ENCODE data around the gene DUOX1. TPM values are rescaled to one million over a fixed set of nuclear protein-coding genes. Genes with fewer than 3 reads are reported as not detected.

DUOX1 gene
- total RNA-seq, 4 donors from 2014 or later, result 0.33 to 1.7 (median 0.61) TPM

- no peak for DNase-seq (ENCODE audit: extremely low spot score)
- intact Hi-C loops (cut with DNase I), result no loop called here
- peaks cover 14 to 23% (median 20%) of the 10 kb centered on the region in 4 donors for H3K4me1 ChIP-seq
- H3K36me3 ChIP-seq, result no peaks in the 10 kb centered on the region
- peaks cover 7 to 91% (median 27%) of the 10 kb centered on the region in 4 donors for H3K27me3 ChIP-seq
- no peak overlapping the region for H3K27ac ChIP-seq (replicated peaks in 1 of 4)
- H3K4me3 ChIP-seq, result no peak overlapping the region
- TF ChIP-seq POLR2A (IDR thresholded peaks at IDR 0.05; ENCODE audit: low read depth), result no peak
- TF ChIP-seq EP300 (IDR thresholded peaks at IDR 0.05), result no peak
- no peak for TF ChIP-seq POLR2AphosphoS5 (IDR thresholded peaks at IDR 0.05)
- no peak for TF ChIP-seq CTCF (IDR thresholded peaks at IDR 0.05)
- WGBS, result 69% methylated on average over 3 of the region's 3 CpGs
- no peaks in the 10 kb centered on the region for H3K9me3 ChIP-seq
Observed at GRCh38 chr15:45121020-45121419, 8.8 kb upstream of the DUOX1 start.

GRCh38 chr15:45121706-45122417 is 7.9 kb upstream of the DUOX1 start:
- H3K9me3 ChIP-seq, result no peaks in the 10 kb centered on the region
- DNase-seq (ENCODE audit: extremely low spot score), result no peak
- H3K4me3 ChIP-seq, result no peak overlapping the region
- no peak overlapping the region for H3K27ac ChIP-seq (replicated peaks in 1 of 4)
- H3K4me1 ChIP-seq, result peaks cover 9 to 14% (median 12%) of the 10 kb centered on the region in 4 donors
- intact Hi-C loops (cut with DNase I), result no loop called here
- peaks cover 4 to 91% (median 18%) of the 10 kb centered on the region in 4 donors for H3K27me3 ChIP-seq
- 61% methylated on average over 8 of the region's 9 CpGs for WGBS
- H3K36me3 ChIP-seq, result no peaks in the 10 kb centered on the region
- TF ChIP-seq POLR2A (IDR thresholded peaks at IDR 0.05; ENCODE audit: low read depth) (no peak), POLR2AphosphoS5 (IDR thresholded peaks at IDR 0.05) (no peak), CTCF (IDR thresholded peaks at IDR 0.05) (no peak), EP300 (IDR thresholded peaks at IDR 0.05) (no peak)

- H3K9me3 ChIP-seq, result no peaks in the 10 kb centered on the region
- peaks cover 2 to 6% (median 3%) of the 10 kb centered on the region in 4 donors for H3K4me1 ChIP-seq
- WGBS, result 79% methylated on average over 7 of the region's 7 CpGs
- H3K4me3 ChIP-seq, result no peak overlapping the region
- H3K27me3 ChIP-seq, result peaks cover 0 to 88% (median 10%) of the 10 kb centered on the region in 4 donors
- intact Hi-C loops (cut with DNase I), result no loop called here
- DNase-seq (ENCODE audit: extremely low spot score), result no peak
- no peaks in the 10 kb centered on the region for H3K36me3 ChIP-seq
- H3K27ac ChIP-seq (replicated peaks in 1 of 4), result no peak overlapping the region
- TF ChIP-seq CTCF (IDR thresholded peaks at IDR 0.05), result no peak
- no peak for TF ChIP-seq EP300 (IDR thresholded peaks at IDR 0.05)
- TF ChIP-seq POLR2A (IDR thresholded peaks at IDR 0.05; ENCODE audit: low read depth), result no peak
- TF ChIP-seq POLR2AphosphoS5 (IDR thresholded peaks at IDR 0.05), result no peak
Observed at GRCh38 chr15:45122719-45123118, 7.1 kb upstream of the DUOX1 start.

GRCh38 chr15:45123397-45123796 is 6.4 kb upstream of the DUOX1 start:
- DNase-seq (ENCODE audit: extremely low spot score), result no peak
- H3K27me3 ChIP-seq, result peaks cover 0 to 88% (median 10%) of the 10 kb centered on the region in 4 donors
- no peaks in the 10 kb centered on the region for H3K9me3 ChIP-seq
- intact Hi-C loops (cut with DNase I), result no loop called here
- no peak overlapping the region for H3K4me3 ChIP-seq
- H3K4me1 ChIP-seq, result no peaks in the 10 kb centered on the region
- no peaks in the 10 kb centered on the region for H3K36me3 ChIP-seq
- no peak for TF ChIP-seq POLR2AphosphoS5 (IDR thresholded peaks at IDR 0.05)
- no peak for TF ChIP-seq CTCF (IDR thresholded peaks at IDR 0.05)
- no peak for TF ChIP-seq POLR2A (IDR thresholded peaks at IDR 0.05; ENCODE audit: low read depth)
- TF ChIP-seq EP300 (IDR thresholded peaks at IDR 0.05), result no peak
- H3K27ac ChIP-seq (replicated peaks in 1 of 4), result no peak overlapping the region

All from esophagus muscularis mucosa (tissue), 4 donors.